Astrocyte (in vitro differentiated cells and primary cell): ENCODE measurements around the gene AP4S1. TPM values are rescaled to one million over a fixed set of nuclear protein-coding genes. Genes with fewer than 3 reads are reported as not detected.

Source experiments
- DNase-seq: peaks from one replicate; pipeline ENCODE4 v3.0.0-alpha.2; 2010; ENCODE audit warnings: low read depth
- FAIRE-seq: peaks from 2 replicates; lab custom pipeline; 2011; peaks lifted over from hg19 to GRCh38; lab: Jason Lieb, UNC
- H2AFZ ChIP-seq: 2 replicates; pipeline ENCODE4 v1.6.0; 2012; ENCODE audit warnings: low read depth, low read length, inconsistent platforms
- H3K27ac ChIP-seq: 2 replicates; pipeline ENCODE4 v1.5.1; 2011; ENCODE audit warnings: low read depth, low read length, inconsistent platforms
- H3K27me3 ChIP-seq: 2 replicates; pipeline ENCODE4 v1.6.0; 2011; ENCODE audit warnings: low read length, inconsistent platforms; ENCODE audit not compliant: insufficient read depth
- H3K36me3 ChIP-seq: 2 replicates; pipeline ENCODE4 v1.5.1; 2011; ENCODE audit warnings: low read length, inconsistent platforms; ENCODE audit not compliant: insufficient read depth
- H3K4me1 ChIP-seq: 2 replicates; pipeline ENCODE4 v1.5.1; 2011; ENCODE audit warnings: low read length, inconsistent platforms; ENCODE audit not compliant: insufficient read depth
- H3K4me2 ChIP-seq: 2 replicates; pipeline ENCODE4 v1.6.0; 2012; ENCODE audit warnings: low read length, inconsistent platforms
- H3K4me3 ChIP-seq: 2 replicates; pipeline ENCODE4 v1.5.1; 2011; ENCODE audit warnings: low read depth, mild to moderate bottlenecking, low read length, inconsistent platforms; ENCODE audit not compliant: insufficient read depth
- H3K79me2 ChIP-seq: 2 replicates; pipeline ENCODE4 v1.6.0; 2012; ENCODE audit warnings: mild to moderate bottlenecking, low read length, inconsistent platforms; ENCODE audit not compliant: insufficient read depth
- H3K9ac ChIP-seq: 2 replicates; pipeline ENCODE4 v1.6.0; 2012; ENCODE audit warnings: mild to moderate bottlenecking, low read length, inconsistent platforms
- H3K9me3 ChIP-seq: 2 replicates; pipeline ENCODE4 v1.5.1; 2012; ENCODE audit warnings: low read depth, mild to moderate bottlenecking, low read length, inconsistent platforms; ENCODE audit not compliant: insufficient read depth
- H4K20me1 ChIP-seq: 2 replicates; pipeline ENCODE4 v1.6.0; 2012; ENCODE audit warnings: low read length, inconsistent platforms; ENCODE audit not compliant: insufficient read depth
- H3K27ac Mint-ChIP-seq: one replicate; pipeline ENCODE4 v1.8.0; 2021; ENCODE audit warnings: mild to moderate bottlenecking, mixed read lengths; ENCODE audit not compliant: unreplicated experiment
- H3K27me3 Mint-ChIP-seq: one replicate; pipeline ENCODE4 v1.8.0; 2021; ENCODE audit warnings: low read depth, mixed read lengths; ENCODE audit not compliant: unreplicated experiment
- H3K36me3 Mint-ChIP-seq: one replicate; pipeline ENCODE4 v1.8.0; 2021; ENCODE audit warnings: low read depth, mixed read lengths; ENCODE audit not compliant: unreplicated experiment
- H3K4me1 Mint-ChIP-seq: one replicate; pipeline ENCODE4 v1.8.0; 2021; ENCODE audit warnings: low read depth, mixed read lengths; ENCODE audit not compliant: unreplicated experiment
- H3K4me3 Mint-ChIP-seq: one replicate; pipeline ENCODE4 v1.8.0; 2021; ENCODE audit warnings: mild to moderate bottlenecking, moderate library complexity, mixed read lengths; ENCODE audit not compliant: unreplicated experiment
- H3K9me3 Mint-ChIP-seq: one replicate; pipeline ENCODE4 v1.8.0; 2021; ENCODE audit warnings: mild to moderate bottlenecking, mixed read lengths; ENCODE audit not compliant: unreplicated experiment
- EZH2 ChIP-seq: IDR thresholded peaks from 2 replicates; pipeline ENCODE4 v1.6.1; 2012; ENCODE audit warnings: mild to moderate bottlenecking, low read length, inconsistent platforms; ENCODE audit not compliant: insufficient read depth
- total RNA-seq: library from RNA; stranded (reverse); gene quantifications from 2 replicates; pipeline ENCODE4 v1.2.1, GENCODE V29; 2021
- TF ChIP-seq, protein P1 (sequence below): IDR thresholded peaks from 2 replicates; pipeline ENCODE4 v1.5.1; 2011; ENCODE audit warnings: low read depth, mild to moderate bottlenecking, inconsistent platforms, low read length, moderate library complexity; ENCODE audit not compliant: insufficient read depth

The AP4S1 gene
- total RNA-seq, 1 donor from 2014 or later, result 5.7 TPM

DNA sequence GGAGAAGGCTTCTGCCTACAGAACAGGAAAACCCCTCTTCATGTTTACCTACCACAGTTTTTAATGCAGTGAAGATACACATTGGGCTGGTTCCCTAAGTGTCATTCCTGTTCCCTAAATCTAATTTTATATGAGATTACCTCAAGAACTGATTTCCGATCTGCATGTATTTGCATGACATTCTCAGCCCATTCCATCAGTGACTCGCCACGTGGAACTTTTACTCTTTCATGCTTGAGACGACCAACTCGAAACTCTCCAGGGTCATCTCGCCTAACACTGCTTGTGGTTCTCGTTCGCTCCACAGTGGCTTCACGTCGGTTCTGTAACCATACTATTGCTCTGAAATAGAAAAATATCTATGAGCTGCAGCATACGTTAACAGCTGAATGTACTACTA, 83.8 kb downstream of the AP4S1 start:
- no peak for FAIRE-seq
- no peaks in the 10 kb centered on the region for H3K9me3 Mint-ChIP-seq

DNA sequence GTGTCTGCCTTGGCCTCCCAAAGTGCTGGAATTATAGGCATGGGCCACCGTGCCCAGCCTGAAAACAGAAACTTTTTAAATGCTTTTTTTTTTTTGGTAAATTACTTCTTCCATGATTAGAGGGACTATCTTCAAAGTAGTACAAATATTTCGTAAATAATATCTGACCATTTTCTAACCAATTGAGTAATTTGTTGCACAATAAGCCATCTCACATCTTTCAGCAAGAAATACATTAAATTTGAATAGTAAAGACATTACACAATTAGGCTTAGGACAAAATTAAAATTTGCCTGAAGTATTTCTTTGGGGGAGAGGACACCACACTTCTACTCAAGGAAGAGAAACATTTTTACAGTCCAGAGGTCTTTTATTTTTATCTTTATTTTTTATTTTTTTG, 85.4 kb downstream of the AP4S1 start:
- H3K9me3 ChIP-seq, result no peaks in the 10 kb centered on the region
- FAIRE-seq (no peak), DNase-seq (no peak)
- peaks cover 34% of the 10 kb centered on the region for H3K36me3 ChIP-seq
- no peaks in the 10 kb centered on the region for H3K4me1 ChIP-seq
- H3K79me2 ChIP-seq, result no peaks in the 10 kb centered on the region
- H3K4me2 ChIP-seq, result no peak overlapping the region
- H3K9ac ChIP-seq, result no peak overlapping the region
- Mint-ChIP-seq H3K36me3 (peaks cover 14% of the 10 kb centered on the region), H3K4me1 (peaks cover 7% of the 10 kb centered on the region), H3K4me3 (no peak overlapping the region), H3K27ac (no peak overlapping the region), H3K9me3 (no peaks in the 10 kb centered on the region), H3K27me3 (no peaks in the 10 kb centered on the region)
- H3K4me3 ChIP-seq, result no peak overlapping the region
- no peaks in the 10 kb centered on the region for H4K20me1 ChIP-seq
- H3K27ac ChIP-seq, result no peak overlapping the region
- TF ChIP-seq, protein P1, sequence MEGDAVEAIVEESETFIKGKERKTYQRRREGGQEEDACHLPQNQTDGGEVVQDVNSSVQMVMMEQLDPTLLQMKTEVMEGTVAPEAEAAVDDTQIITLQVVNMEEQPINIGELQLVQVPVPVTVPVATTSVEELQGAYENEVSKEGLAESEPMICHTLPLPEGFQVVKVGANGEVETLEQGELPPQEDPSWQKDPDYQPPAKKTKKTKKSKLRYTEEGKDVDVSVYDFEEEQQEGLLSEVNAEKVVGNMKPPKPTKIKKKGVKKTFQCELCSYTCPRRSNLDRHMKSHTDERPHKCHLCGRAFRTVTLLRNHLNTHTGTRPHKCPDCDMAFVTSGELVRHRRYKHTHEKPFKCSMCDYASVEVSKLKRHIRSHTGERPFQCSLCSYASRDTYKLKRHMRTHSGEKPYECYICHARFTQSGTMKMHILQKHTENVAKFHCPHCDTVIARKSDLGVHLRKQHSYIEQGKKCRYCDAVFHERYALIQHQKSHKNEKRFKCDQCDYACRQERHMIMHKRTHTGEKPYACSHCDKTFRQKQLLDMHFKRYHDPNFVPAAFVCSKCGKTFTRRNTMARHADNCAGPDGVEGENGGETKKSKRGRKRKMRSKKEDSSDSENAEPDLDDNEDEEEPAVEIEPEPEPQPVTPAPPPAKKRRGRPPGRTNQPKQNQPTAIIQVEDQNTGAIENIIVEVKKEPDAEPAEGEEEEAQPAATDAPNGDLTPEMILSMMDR, result no peak
- TF ChIP-seq EZH2, result no peak
- no peaks in the 10 kb centered on the region for H3K27me3 ChIP-seq
- no peak overlapping the region for H2AFZ ChIP-seq

More for the DNA sequence above, 83.8 kb downstream of the AP4S1 start:
- H3K9ac ChIP-seq, result no peak overlapping the region
- H3K4me3 ChIP-seq, result no peak overlapping the region
- DNase-seq, result no peak
- H3K9me3 ChIP-seq, result no peaks in the 10 kb centered on the region
- Mint-ChIP-seq H3K36me3 (peaks cover 17% of the 10 kb centered on the region), H3K4me3 (no peak overlapping the region), H3K27me3 (no peaks in the 10 kb centered on the region), H3K4me1 (peaks cover 7% of the 10 kb centered on the region), H3K27ac (no peak overlapping the region)
- H4K20me1 ChIP-seq, result no peaks in the 10 kb centered on the region
- H3K4me1 ChIP-seq, result no peaks in the 10 kb centered on the region
- H3K27ac ChIP-seq, result no peak overlapping the region
- no peaks in the 10 kb centered on the region for H3K79me2 ChIP-seq
- H3K27me3 ChIP-seq, result no peaks in the 10 kb centered on the region
- H3K36me3 ChIP-seq, result peaks cover 29% of the 10 kb centered on the region
- no peak overlapping the region for H3K4me2 ChIP-seq
- H2AFZ ChIP-seq, result no peak overlapping the region
- TF ChIP-seq EZH2, result no peak
- TF ChIP-seq, protein P1, result no peak

DNA sequence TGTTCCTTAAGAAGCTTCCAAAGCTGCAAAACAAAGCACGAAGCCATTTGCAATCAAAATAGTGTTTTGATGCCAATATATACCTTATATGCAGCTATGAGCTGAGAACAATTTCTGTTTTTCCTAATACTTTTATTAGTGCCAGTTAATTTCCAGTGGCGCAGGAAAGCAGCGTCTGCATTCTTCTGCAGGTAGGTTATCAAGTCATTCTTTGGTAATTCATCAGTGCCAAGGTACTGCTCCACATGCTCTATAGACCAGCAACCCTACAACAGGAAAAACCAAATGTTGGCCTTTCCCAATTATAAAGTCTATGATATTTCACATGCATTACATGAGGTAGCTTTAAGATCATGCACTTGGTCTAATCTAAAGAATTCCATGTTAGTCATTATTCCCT, 88.3 kb downstream of the AP4S1 start:
- Mint-ChIP-seq H3K4me3 (no peak overlapping the region), H3K4me1 (no peaks in the 10 kb centered on the region), H3K9me3 (no peaks in the 10 kb centered on the region), H3K36me3 (peaks cover 18% of the 10 kb centered on the region), H3K27me3 (no peaks in the 10 kb centered on the region), H3K27ac (no peak overlapping the region)
- no peak overlapping the region for H3K27ac ChIP-seq
- no peak overlapping the region for H3K9ac ChIP-seq
- no peaks in the 10 kb centered on the region for H3K79me2 ChIP-seq
- no peak overlapping the region for H3K4me3 ChIP-seq
- H4K20me1 ChIP-seq, result no peaks in the 10 kb centered on the region
- no peak overlapping the region for H3K4me2 ChIP-seq
- no peak overlapping the region for H2AFZ ChIP-seq
- no peak for DNase-seq
- no peaks in the 10 kb centered on the region for H3K9me3 ChIP-seq
- H3K4me1 ChIP-seq, result no peaks in the 10 kb centered on the region
- FAIRE-seq, result no peak
- H3K36me3 ChIP-seq, result peaks cover 30% of the 10 kb centered on the region
- H3K27me3 ChIP-seq, result no peaks in the 10 kb centered on the region
- TF ChIP-seq EZH2, result no peak
- TF ChIP-seq, protein P1, result no peak
